GM21717 (cell line): ENCODE results near the gene OPRL1.

Experiments used
- ATAC-seq: cut with Tn5 transposase; IDR thresholded peaks from one replicate; pipeline ENCODE4 v1.9.1; 2021; ENCODE audit warnings: mild to moderate bottlenecking, moderate library complexity; ENCODE audit not compliant: unreplicated experiment

The OPRL1 gene

DNA sequence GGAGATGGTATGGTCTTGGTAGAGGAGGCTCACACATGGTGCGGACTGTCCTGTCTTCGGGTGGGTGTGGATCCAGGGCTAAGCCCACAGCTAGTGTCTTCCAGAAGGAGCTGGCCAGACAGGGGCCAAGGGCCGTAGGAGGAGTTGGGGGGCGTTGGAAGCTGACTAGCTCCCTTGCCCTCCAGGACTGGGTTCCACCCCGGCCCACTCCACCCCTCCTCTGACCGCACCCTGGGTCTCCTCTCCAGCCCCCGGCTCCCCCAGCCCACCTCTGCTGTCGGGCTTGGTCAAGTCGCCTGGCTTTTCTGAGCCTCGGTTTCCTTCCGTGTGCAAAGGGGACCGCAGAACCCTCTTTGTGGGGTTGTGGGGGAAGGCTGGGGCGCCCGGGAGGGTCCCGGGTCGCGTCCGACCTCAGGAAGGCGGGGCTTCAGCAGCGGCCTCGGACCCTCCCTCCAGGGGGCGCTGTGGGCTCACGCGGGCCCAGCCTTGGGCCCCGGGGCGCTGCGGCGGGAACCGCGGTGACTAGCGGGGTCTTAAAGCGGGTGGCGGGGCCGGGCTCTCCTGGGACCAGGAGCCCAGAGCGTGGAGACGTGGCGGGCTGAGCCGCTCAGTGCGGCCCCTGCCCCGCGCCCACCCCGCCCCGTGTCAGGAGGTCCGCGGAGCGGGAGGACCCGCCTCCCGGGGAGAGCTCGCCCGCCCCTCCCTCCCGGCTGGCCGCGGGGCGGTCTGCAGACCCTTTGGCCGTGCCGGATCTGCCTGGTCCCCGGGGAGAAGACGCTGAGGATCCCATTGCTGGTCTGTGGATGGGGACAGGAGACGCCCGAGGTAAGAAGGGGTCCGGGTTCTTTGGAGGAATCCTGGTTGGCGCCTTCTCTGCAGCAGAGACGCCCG lies 22.1 kb downstream of the OPRL1 start:
- no peak for ATAC-seq

DNA sequence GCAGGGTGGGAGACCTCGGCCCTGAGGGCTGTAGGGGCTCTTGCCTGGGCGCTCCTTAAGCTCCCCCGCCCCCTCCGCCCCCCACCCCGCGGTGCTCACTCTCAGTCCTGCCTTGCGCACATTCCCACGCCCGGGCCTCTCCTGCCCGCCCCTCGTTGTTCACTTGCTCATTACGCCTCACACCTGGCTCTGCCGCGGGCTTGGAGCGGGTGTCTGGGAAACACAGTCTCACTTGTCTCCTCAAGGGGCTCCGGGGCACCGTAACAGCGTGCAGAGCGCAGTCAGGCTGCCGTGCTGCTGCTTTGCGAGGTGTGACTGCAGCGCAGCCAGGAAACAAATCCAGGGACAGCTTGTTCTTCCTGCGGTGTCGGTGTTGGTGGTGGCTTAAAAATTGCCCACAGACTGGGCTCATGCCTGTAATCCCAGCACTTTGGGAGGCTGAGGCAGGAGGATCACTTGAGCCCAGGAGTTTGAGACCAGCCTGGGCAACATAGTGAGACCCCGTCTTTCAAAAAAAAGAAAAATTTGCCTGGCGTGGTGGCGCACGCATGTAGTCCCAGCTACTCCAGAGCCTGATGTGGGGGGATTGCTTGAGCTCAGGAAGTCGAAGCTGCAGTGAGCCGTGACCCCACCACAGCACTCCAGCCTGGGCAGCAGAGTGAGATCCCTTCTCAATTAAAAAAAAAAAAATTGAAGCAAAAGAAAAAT lies 22.9 kb downstream of the OPRL1 start:
- no peak for ATAC-seq

DNA sequence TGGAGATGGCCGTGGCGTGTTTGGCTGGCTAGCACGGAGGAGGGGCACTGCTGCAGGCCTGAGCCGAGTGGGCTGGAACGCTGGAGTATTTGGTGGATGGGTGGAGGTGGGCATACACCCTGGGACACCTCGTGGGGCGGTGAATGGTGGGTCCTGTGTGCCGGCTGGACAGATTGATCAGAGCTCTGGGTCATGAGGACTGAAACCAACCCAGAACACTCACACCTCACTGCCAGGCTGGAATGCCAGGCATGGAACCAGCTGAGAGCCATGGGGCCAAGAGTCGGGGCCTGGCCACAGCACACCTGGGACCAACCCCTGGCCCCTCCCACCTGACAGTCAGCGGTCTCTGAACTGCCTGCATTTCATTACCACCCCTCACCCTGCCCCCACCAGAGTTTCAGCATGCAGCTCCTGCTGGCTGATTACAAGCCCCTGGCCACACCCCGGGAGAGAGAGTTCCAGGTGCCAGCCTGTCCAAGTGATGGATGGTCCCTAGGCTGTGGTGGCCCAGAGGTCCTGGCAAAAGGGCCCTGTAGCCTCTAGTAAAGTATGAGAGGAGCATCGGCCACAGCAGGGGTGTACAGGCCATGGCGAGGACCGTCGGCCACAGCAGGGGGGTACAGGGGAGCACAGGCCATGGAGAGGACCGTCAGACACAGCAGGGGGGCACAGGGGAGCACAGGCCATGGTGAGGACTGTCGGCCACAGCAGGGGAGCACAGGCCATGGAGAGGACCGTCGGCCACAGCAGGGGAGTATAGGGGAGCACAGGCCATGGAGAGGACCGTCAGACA lies 24.2 kb downstream of the OPRL1 start:
- ATAC-seq = no peak

DNA sequence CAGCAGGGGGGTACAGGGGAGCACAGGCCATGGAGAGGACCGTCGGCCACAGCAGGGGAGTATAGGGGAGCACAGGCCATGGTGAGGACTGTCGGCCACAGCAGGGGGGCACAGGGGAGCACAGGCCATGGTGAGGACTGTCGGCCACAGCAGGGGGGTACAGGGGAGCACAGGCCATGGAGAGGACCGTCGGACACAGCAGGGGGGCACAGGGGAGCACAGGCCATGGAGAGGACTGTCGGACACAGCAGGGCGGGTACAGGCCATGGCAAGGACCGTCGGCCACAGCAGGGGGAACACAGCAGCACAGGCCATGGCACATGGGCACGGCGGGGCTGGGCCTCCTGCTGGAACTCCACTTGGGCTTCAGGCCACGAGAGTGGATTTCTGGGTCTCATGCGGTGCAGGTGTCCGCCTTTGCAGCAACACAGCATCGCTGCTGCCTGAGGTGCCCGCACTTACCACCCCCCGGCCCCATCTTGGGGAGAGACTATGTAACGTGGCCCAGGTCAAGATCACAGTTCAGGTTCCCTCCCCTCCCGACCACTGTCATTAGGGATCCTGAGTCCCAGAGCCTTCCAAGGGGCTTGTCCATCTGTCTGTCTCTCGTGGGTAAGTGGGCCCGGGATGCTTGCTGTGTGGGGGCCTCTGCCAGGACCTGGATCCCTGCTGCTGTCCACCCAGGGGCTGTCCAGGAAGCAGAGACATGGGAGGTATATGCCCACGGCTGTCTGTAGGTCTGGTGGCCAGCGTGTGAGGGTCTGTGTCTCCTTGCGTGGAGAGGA lies 25.0 kb downstream of the OPRL1 start:
- ATAC-seq = no peak

DNA sequence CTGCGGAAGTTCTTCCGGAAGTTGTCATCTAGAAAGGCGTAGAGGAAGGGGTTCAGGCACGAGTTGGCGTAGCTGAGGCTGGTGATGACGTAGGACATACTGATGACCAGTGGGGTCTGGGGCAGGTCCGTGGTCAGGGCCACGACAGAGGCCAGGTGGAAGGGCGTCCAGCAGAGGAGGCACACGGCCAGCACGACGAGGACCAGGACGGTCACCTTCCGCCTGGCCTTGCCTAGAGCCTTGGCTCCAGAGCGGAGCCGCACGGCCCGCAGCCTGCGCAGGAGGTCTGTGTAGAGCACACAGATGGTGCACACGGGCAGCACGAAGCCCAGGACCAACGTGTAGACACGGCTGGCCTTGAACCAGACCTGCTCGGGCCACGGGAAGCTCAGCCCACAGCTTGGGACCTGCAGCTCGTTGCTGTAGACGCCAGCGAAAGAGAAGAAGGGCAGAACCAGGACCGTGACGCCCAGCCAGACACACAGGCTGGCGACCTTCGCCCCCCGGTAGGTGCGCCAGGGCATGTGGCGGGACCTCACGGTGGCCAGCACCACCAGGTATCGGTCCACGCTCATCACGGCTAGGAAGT lies 26.1 kb downstream of the OPRL1 start:
- ATAC-seq = no peak

DNA sequence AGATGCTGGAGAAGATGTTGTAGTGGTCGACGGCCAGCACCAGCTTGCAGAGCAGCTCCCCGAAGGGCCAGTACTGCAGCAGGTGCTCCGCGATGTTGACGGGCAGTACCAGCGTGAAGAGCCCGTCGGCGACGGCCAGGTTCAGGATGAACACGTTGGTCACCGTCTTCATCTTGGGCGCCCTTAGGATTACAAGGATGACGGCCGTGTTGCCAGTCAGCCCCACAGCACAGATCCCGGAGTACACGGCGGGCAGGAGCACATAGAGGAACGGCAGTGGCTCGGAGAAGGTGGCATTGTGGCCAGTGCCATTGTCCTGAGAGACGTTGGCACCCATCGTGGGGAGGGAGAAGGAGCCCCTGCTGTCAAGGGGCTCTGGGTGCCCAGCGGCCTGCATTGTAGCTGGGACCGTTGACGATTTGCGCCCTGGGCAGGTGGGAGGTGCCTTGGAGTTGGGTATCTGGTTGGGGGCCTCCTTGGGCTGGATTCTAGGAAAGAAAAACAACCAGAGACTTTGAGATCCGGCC lies 26.6 kb downstream of the OPRL1 start:
- ATAC-seq = no peak

DNA sequence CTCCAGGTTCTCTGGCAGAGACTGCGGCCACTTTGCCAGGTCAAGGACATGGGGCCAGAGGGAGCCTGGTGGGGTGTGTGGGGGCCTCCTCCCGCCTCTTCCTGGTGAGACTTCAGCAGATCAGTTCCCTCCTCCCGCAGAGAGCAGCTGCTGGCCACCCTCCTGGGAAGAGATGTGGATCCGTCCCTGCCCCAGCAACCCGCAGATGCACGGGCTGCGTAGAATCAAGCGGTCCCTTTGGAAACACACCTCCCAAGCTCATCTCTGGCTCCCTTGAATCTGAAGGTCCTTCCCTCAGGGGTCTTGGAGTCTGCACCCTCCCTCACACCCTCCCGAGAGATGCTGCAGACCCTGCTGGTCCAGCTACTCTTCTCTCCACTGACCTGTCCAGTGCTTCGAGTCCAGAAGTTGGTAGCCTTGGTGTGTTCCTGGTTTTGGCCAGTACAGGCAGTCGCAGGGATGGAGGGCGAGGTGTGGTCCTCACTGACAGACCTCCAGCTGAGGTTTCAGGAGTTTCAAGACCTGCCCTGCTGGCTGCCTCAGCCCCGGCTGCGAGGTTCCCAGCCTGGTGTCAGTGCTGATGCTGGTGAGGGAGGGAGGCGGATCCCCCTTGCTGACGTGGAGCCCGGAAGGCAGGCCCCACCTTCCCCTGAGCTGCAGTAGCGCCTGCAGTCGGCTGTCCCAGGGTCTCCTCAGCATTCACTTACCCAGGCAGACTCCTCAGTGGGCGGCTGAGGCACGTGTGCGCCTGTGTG lies 27.3 kb downstream of the OPRL1 start, which contains the start of gene NPBWR2:
TSS of gene NPBWR2 (minus strand) at position 585 of the 755 bp plus-strand sequence. CDS start 734 bp downstream, outside the sequence.
- no peak for ATAC-seq

DNA sequence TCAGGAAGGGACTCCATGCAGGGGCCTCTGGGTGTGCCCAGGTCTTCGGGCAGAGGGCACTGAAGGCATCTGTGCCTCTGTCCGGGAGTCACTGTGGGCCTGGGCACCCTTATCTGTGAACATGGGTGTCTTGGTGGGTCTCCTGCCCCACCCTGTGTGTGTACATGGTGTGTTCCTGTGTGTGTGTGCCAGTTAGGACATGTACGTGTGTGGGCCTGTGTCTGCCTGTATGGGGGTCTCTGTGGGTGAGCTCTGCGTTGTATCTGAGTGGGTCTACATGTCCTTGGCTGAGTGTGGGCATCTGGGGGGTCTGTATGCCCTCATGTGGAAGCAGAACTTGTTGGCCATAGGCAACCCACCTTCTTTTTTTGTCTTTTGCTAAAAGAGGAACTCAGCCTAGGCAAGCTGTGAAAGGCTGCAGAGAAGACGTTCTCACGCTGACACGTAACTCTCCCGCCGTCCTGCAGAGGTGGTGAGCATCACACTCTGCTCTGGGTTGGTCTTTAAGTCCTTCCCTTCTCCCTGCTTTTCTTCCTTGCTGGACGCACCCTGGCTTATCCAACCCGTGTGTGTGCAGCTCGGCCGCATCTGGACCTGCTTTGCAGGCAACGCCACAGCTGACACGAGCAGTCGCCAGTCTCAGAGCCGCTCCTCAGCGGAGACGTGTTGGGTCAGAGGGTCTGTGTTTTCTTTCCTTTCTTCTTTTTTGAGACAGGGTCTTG lies 28.0 kb downstream of the OPRL1 start:
- ATAC-seq = no peak

DNA sequence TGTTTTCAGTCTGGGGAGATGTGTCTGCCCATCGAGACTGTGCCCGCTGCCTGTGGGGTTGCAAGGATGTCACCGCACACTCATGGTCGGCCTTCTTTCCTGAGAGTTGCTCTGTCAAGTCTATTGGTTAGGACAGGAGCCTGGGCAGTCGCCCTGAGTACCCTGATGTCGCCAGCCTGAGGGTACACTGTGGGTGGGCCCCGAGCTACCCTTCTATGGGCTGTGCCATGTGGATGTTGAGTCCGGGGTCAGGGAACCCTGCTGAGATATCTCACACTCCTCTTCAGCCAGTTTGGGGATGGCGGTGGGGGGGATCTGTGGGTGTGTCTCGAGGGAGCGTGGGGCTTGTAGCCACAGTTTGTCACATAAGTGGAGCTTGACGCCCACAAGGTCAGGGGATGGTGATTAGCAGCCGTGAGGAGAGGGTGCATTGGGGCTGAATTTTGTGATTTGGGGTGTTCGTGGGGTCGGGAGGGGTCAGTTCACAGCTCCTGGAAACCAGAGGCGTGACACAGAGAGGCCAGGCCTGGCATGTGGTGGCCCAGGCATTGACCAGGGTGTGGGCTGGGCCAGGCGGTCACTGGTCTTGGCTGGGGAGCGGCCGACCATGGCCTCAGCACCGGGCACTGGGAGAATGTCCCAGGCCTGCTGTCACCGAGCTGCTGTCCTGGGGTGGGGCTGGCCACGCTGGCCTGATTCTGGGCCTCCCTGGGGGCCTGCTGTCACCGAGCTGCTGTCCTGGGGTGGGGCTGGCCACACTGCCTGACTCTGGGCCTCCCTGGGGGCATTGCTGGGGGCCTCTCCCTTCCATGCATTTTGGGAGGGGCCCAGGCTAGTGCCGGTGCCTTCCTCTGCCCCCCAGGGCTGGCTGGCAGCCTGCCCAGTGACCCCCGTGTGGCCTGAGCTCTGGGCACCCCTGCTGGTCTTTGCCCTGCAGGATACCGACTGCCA lies 29.1 kb downstream of the OPRL1 start:
- ATAC-seq = no peak

DNA sequence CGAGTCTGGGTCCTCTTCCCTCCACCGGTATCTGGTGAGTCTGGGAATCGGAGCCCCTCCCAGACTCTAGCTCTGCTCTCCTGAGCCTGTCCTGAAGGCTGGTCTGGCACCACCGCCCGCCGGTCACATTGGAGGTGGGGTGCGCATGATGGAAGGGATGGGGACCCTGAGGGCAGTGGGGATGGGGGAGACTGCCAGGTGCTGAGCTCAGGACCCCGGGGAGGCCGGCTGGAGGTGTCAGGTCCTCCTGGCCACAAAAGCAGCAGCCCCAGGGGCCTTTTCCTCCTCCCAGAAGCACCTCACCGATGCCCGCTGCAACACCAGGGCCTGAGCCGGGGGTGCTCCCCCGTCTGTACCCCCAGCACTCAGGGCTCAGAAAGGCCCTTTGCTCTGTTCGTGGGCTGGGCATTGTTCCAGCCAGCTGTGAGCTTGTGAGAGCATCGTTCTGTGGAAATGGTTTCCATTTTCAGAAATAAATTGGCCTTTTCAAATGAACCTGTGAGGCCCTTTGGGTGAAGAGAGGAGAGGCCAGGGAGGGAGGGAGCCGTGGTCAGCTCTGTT lies 30.0 kb downstream of the OPRL1 start:
- no peak for ATAC-seq

DNA sequence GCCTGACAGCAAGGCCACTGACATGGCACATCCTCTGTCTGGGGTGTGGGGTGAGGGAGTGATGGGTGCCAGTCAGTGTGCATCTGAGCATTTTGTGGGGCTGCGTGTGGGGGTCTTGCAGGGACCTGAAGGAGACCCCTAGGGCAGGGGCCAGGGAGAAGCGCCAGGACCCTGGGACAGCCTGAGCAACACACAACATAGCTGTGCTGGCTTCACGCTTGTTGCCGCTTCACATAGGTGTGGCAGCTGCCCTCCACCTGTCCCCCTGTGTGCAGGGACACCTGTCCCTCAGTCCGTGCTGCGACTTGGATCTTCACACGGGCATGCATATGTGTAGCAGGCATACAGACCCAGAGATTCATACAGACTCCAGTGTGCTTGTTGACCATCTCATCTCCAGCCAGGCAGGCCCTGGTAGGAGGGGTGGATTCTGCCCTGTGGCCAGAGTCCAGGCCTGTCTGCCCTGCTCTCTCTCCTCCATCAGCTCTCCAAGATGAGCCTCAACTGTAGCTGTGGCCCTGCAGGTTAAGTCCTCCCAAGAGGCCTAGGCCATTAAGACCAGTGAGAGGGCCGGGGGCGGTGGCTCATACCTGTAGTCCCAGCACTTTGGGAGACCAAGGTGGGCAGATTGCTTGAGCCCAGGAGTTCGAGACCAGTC lies 30.7 kb downstream of the OPRL1 start:
- no peak for ATAC-seq

DNA sequence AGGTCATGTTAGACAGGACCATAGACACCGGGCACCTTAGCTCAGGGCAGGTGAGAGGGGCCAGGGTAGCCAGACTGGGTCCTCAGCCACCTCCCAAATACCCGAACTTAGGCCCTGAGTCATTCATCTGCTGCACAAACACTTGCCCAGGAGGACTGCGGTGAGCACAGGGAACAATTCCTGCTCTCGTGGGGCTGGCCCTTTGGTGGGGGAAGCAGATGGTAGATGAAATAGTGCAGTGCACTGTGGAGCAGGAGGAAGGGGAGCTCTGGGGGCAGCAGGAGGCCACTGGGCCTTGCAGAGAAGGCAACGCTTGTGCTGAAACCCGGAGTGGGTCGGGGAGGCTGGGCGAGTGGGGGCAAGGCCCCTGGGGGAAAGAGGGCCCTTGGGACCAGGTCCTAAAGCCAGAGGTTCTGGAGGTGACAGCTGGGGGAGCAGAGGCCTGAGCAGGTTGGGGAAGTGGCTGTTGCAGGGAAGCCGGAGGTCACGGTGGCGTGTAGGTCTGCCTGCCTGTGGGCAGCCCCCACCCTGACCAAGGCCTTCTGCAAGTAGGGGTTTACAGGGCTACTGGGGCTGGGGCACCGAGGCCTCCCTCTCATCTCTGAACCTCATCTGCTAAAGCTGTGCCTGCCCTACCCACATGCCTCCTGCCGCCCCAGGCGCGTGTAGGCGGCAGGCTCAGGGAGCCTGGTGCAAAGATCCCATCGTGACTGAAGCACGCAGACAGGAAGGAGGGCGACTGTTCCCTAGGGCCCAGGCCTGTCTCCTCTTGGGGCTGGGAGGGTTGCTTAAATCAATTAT lies 32.2 kb downstream of the OPRL1 start:
- no peak for ATAC-seq

DNA sequence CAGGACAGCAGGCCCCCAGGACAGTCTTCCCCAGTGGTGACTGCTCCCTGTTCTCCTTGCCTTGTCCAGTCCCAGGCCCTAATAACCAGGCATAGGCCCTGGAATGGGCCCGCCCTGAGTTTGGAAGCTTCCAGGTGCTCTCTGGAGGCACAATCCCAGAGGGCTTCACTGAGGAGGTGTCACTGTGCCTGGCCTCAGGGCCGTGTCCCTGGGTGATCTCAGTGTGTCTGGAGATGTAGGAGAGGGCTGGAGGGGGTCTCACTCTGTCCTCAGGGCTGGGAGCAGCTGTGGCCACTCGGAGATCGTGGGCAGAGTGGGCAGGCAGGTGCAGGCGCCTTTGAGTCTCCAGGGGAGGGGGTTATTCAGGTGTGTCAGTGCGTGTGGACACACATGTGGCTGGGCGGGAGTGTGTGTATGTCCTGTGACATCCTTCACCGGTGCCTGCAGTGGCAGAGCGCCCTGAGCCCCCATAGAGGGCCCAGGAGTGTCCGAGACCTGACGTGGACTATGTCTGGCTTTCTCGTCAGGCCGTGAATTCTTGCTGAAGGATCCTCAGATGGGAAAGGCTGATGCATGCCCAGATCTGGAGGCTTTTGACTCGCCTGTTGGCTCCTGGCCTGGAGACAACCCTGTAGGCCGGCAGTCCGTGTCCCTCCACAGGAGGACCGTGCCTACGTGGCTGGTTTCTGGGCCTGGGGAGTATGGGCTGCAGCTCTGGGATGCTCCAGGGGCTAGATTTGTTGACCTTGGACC lies 33.0 kb downstream of the OPRL1 start:
- ATAC-seq = no peak

DNA sequence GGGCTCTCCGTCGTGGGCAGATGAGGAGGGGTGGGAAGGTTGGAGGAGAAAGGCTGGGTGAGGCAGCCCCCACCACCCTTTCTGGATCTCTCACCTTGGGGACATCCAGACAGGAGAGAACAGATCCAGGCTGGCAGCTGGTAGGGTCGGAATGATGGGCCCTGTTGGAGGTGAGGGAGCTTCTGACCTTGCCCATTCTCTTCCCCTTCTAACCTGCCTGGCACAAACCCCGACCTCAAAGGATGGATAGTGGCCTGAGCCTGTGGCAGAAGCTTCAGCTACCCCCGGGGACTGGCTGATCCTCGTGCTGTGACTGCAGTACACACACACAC lies 33.5 kb downstream of the OPRL1 start:
- ATAC-seq = no peak

DNA sequence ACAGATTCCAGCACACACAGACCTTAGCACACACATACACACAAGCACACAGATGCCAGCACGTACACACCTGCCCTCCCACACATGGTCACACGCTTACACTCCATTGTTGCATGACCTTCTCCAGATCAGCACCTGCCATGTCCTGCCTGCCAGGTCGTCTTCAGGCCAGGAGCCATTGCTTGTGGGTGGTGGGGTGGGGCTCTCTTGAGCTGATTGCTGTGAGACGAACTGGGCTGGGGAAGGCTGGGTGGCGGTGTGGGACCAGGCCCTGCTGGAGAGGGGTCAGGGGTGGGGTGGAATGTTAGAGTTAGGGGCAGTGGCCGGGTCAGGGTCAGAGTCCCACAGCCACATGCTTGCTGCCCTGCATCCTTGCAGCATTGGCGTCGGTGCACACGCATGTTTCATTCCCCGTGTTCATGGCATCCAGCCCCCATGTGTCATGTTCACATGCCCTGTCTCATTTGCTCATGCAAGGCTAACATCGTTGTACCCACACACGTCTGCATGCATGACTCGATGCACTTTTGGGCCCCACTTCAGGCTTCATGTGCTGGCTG lies 34.0 kb downstream of the OPRL1 start:
- ATAC-seq = no peak
